Transverse colon (tissue), 4 donors: ENCODE results near the gene OR6Q1. TPM values are rescaled to one million over a fixed set of nuclear protein-coding genes. Genes with fewer than 3 reads are reported as not detected.

Source experiments
- DNase-seq: peaks from one replicate; pipeline ENCODE4 v3.0.0-alpha.2; 2019
- H3K27ac ChIP-seq, 4 donors: fragments of 200-600 bp; sonication (generic); 2 replicates each; pipeline ENCODE4 v1.5.1; 2016 to 2018; ENCODE audit warnings: inconsistent platforms in 4 of 4
- H3K27me3 ChIP-seq: fragments of 200-600 bp; sonication (generic); 2 replicates; pipeline ENCODE4 v1.5.1; 2017; ENCODE audit warnings: inconsistent platforms
- H3K36me3 ChIP-seq, 4 donors: fragments of 200-600 bp; sonication (generic); 2 replicates each; pipeline ENCODE4 v1.5.1; 2017 to 2019; ENCODE audit warnings: inconsistent platforms in 4 of 4
- H3K4me1 ChIP-seq, 4 donors: fragments of 200-600 bp; sonication (generic); 2 replicates each; pipeline ENCODE4 v1.5.1; 2017 to 2020; ENCODE audit warnings: inconsistent platforms in 4 of 4
- H3K4me3 ChIP-seq, 4 donors: fragments of 200-600 bp; sonication (generic); 1 replicate in 1 of 4; 2 replicates in 3 of 4; pipeline versions ENCODE4 v1.5.1 to v1.6.1; 2017 to 2019; ENCODE audit warnings: inconsistent platforms in 4 of 4
- H3K9me3 ChIP-seq, 2 donors: fragments of 200-600 bp; sonication (generic); 2 replicates each; pipeline ENCODE4 v1.5.1; 2017 to 2019; ENCODE audit warnings: inconsistent platforms in 2 of 2
- EP300 ChIP-seq: sonication (generic); formaldehyde crosslinking; IDR thresholded peaks from one replicate; pipeline ENCODE4 v1.6.1; 2017; ENCODE audit warnings: antibody characterized with exemption, low read depth
- POLR2A ChIP-seq: fragments of 450-650 bp; IDR thresholded peaks from one replicate; pipeline ENCODE4 v1.6.1; 2016; ENCODE audit warnings: antibody characterized with exemption, mild to moderate bottlenecking, moderate library complexity
- POLR2AphosphoS5 ChIP-seq, 3 donors: sonication (generic); formaldehyde crosslinking; IDR thresholded peaks; one replicate each; pipeline ENCODE4 v1.6.1; 2016; ENCODE audit warnings: antibody characterized with exemption in 3 of 3
- WGBS, 2 donors: methylation state at CpG; one replicate each; pipeline ENCODE4 v1.1.5; 2018; ENCODE audit warnings: low coverage in 1 of 2; 5-methylcytosine and 5-hydroxymethylcytosine counted together
- in situ Hi-C, 4 donors: fragments of 200-750 bp; cut with MboI; loops; one replicate each; pipeline versions ENCODE4 v1.15.0 to v1.15.1; 2017; ENCODE audit warnings: low sequenced_read_pairs in 3 of 4, low pct_ligation_motif_present in 1 of 4, low pct_unique_long_range_greater_than_20kb in 1 of 4
- intact Hi-C: fragments of 100-400 bp; cut with DNase I; formaldehyde crosslinking; loops from one replicate; pipeline ENCODE4 v1.15.1; 2023; ENCODE audit warnings: low total_unique reads
- total RNA-seq, 4 donors: library from RNA; depleted of rRNA; stranded (reverse); fragments of >200 nt; gene quantifications; one replicate each; pipeline ENCODE4 v1.1.0, GENCODE V29; 2016
- TF ChIP-seq, protein P1 (sequence below), 5 experiments: fragments of 200-600 bp in 3 of 5; fragments of 450-650 bp in 2 of 5; sonication (generic) in 3 of 5; IDR thresholded peaks; 1 replicate in 2 of 5; 2 replicates in 3 of 5; pipeline ENCODE4 v1.5.1; 2016 to 2017; ENCODE audit warnings: antibody characterized with exemption in 5 of 5, inconsistent platforms in 3 of 5, mild to moderate bottlenecking in 2 of 5, moderate library complexity in 1 of 5

Gene OR6Q1
- total RNA-seq, 4 donors from 2014 or later: not detected

- no peak for DNase-seq
- H3K27ac ChIP-seq: no peak overlapping the region
- 54 to 74% methylated on average over 5 to 6 of the region's 6 CpGs for whole genome bisulfite sequencing, 2 donors
- no peaks in the 10 kb centered on the region for H3K36me3 ChIP-seq
- no peaks in the 10 kb centered on the region for H3K27me3 ChIP-seq
- H3K4me3 ChIP-seq: no peak overlapping the region
- in situ Hi-C loops (no loop called here), intact Hi-C loops (no loop called here)
- TF ChIP-seq EP300 (no peak), POLR2A (no peak), POLR2AphosphoS5 (IDR thresholded peaks at IDR 0.05) (no peak)
- TF ChIP-seq, protein P1, sequence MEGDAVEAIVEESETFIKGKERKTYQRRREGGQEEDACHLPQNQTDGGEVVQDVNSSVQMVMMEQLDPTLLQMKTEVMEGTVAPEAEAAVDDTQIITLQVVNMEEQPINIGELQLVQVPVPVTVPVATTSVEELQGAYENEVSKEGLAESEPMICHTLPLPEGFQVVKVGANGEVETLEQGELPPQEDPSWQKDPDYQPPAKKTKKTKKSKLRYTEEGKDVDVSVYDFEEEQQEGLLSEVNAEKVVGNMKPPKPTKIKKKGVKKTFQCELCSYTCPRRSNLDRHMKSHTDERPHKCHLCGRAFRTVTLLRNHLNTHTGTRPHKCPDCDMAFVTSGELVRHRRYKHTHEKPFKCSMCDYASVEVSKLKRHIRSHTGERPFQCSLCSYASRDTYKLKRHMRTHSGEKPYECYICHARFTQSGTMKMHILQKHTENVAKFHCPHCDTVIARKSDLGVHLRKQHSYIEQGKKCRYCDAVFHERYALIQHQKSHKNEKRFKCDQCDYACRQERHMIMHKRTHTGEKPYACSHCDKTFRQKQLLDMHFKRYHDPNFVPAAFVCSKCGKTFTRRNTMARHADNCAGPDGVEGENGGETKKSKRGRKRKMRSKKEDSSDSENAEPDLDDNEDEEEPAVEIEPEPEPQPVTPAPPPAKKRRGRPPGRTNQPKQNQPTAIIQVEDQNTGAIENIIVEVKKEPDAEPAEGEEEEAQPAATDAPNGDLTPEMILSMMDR (IDR thresholded peaks at IDR 0.05): no peak
- H3K4me1 ChIP-seq: peaks cover 0 to 4% (median 0%) of the 10 kb centered on the region in 4 donors
- no peaks in the 10 kb centered on the region for H3K9me3 ChIP-seq
Measured at GRCh38 chr11:58061813-58062212, 31.1 kb downstream of the OR6Q1 start.

DNA sequence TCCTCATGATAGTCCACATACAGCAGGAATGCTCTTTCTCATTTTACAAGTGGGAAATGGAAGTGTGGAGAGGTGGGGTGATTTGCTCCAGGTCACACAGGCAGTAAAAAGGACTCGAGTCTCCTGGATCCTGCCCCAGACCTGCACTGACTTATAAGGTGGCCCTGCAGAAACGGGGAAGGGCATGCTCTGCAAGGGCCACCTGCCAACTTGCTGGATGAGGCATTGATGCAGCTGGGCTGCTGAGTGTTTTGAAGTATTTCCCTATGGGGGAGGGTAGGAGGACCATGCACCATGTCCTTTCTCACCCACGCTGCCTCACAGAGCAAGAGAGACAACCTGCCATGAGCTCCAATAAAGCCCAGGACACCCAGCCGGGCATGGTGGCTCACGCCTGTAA lies 36.9 kb downstream of the OR6Q1 start:
- intact Hi-C loops: no loop called here
- 58% methylated on average over 5 of the region's 5 CpGs; no CpG with 5 or more reads in 1 of the 2 donors for WGBS, 2 donors
- H3K27me3 ChIP-seq: no peaks in the 10 kb centered on the region
- in situ Hi-C loops: no loop called here
- no peaks in the 10 kb centered on the region for H3K36me3 ChIP-seq
- H3K27ac ChIP-seq: no peak overlapping the region
- no peaks in the 10 kb centered on the region for H3K4me1 ChIP-seq
- DNase-seq: no peak
- TF ChIP-seq, protein P1 (IDR thresholded peaks at IDR 0.05): no peak
- no peak for TF ChIP-seq EP300
- no peak for TF ChIP-seq POLR2AphosphoS5 (IDR thresholded peaks at IDR 0.05)
- H3K4me3 ChIP-seq: no peak overlapping the region
- H3K9me3 ChIP-seq: no peaks in the 10 kb centered on the region

GRCh38 chr11:58068655-58069054 lies 37.9 kb downstream of the OR6Q1 start:
- TF ChIP-seq, protein P1 (IDR thresholded peaks at IDR 0.05): no peak
- no peak for TF ChIP-seq POLR2A
- no peak for TF ChIP-seq POLR2AphosphoS5 (IDR thresholded peaks at IDR 0.05)
- TF ChIP-seq EP300: no peak
- no peak overlapping the region for H3K27ac ChIP-seq
- no peaks in the 10 kb centered on the region for H3K9me3 ChIP-seq
- H3K36me3 ChIP-seq: no peaks in the 10 kb centered on the region
- intact Hi-C loops: no loop called here
- in situ Hi-C loops: no loop called here
- no peaks in the 10 kb centered on the region for H3K27me3 ChIP-seq
- H3K4me3 ChIP-seq: no peak overlapping the region
- DNase-seq: no peak
- H3K4me1 ChIP-seq: no peaks in the 10 kb centered on the region
- WGBS, 2 donors: 71 to 73% methylated on average over 4 to 6 of the region's 6 CpGs

- intact Hi-C loops: no loop called here
- TF ChIP-seq POLR2AphosphoS5 (IDR thresholded peaks at IDR 0.05) (no peak), POLR2A (no peak), EP300 (no peak)
- TF ChIP-seq, protein P1 (IDR thresholded peaks at IDR 0.05): no peak
- H3K27me3 ChIP-seq: no peaks in the 10 kb centered on the region
- H3K36me3 ChIP-seq: no peaks in the 10 kb centered on the region
- no peaks in the 10 kb centered on the region for H3K4me1 ChIP-seq
- H3K27ac ChIP-seq: no peak overlapping the region
- no peak overlapping the region for H3K4me3 ChIP-seq
- WGBS, 2 donors: 85% methylated on average over 1 of the region's 1 CpG; no CpG with 5 or more reads in 1 of the 2 donors
- H3K9me3 ChIP-seq: no peaks in the 10 kb centered on the region
- no peak for DNase-seq
- in situ Hi-C loops: no loop called here
Measured at GRCh38 chr11:58070585-58070984, 39.8 kb downstream of the OR6Q1 start.
